Inferior parietal cortex (tissue), 1 donor: Measurements from ENCODE around the gene ATG4B.
A peak's percentile ranks its signal among the peaks of the same experiment; 100 is the strongest.

Experiments
- DNase-seq: peaks from one replicate; pipeline ENCODE4 v3.0.0-alpha.2; 2016; ENCODE audit errors: extremely low spot score

Gene ATG4B

GRCh38 chr2:241613017-241613780, 24.3 kb upstream of the ATG4B start:
- DNase-seq, result no peak

GRCh38 chr2:241615041-241615440, 22.5 kb upstream of the ATG4B start:
- no peak for DNase-seq

GRCh38 chr2:241615522-241616052, 21.9 kb upstream of the ATG4B start:
- no peak for DNase-seq

- no peak for DNase-seq
Measured at GRCh38 chr2:241616168-241617125, 21.0 kb upstream of the ATG4B start.

- peak; percentile 45 for DNase-seq
Measured at GRCh38 chr2:241617431-241618154, 19.9 kb upstream of the ATG4B start.

GRCh38 chr2:241618296-241618805, 19.1 kb upstream of the ATG4B start:
- no peak for DNase-seq

- DNase-seq, result no peak
Measured at GRCh38 chr2:241618829-241619228, 18.7 kb upstream of the ATG4B start.

GRCh38 chr2:241619597-241620418, 17.7 kb upstream of the ATG4B start:
- no peak for DNase-seq

GRCh38 chr2:241620419-241620769, 17.1 kb upstream of the ATG4B start:
- no peak for DNase-seq

- no peak for DNase-seq
Measured at GRCh38 chr2:241627675-241628074, 9.8 kb upstream of the ATG4B start.

- DNase-seq, result no peak
Measured at GRCh38 chr2:241629762-241630435, 7.6 kb upstream of the ATG4B start.

- DNase-seq, result no peak
Measured at GRCh38 chr2:241632478-241633325, 4.8 kb upstream of the ATG4B start.

- no peak for DNase-seq
Measured at GRCh38 chr2:241633561-241633960, 3.9 kb upstream of the ATG4B start.

GRCh38 chr2:241635756-241636155, 1.7 kb upstream of the ATG4B start:
- DNase-seq, result no peak

- DNase-seq, result no peak
Measured at GRCh38 chr2:241636182-241637017, 1.1 kb upstream of the ATG4B start.

GRCh38 chr2:241637795-241638660, 535 bp downstream of the ATG4B start:
- DNase-seq, result no peak

GRCh38 chr2:241638940-241639339, 1.4 kb downstream of the ATG4B start:
- no peak for DNase-seq
